HG03565 (cell line): ENCODE data around the gene CCDC148.

ENCODE experiments used
- ATAC-seq: cut with Tn5 transposase; IDR thresholded peaks from one replicate; pipeline ENCODE4 v1.9.1; 2021; ENCODE audit warnings: mild to moderate bottlenecking, moderate library complexity; ENCODE audit not compliant: unreplicated experiment

Gene CCDC148

GRCh38 chr2:158130832-158131473 is 325.6 kb downstream of the CCDC148 start:
- ATAC-seq, result no peak

- ATAC-seq, result no peak
These were observed 327.5 kb downstream of the CCDC148 start for GRCh38 chr2:158129037-158129436.

- no peak for ATAC-seq
These were observed 328.2 kb downstream of the CCDC148 start for GRCh38 chr2:158128168-158128973.

- ATAC-seq, result no peak
These were observed 329.2 kb downstream of the CCDC148 start for GRCh38 chr2:158127380-158127804.

- ATAC-seq, result no peak
These were observed 330.6 kb downstream of the CCDC148 start for GRCh38 chr2:158125756-158126498.

GRCh38 chr2:158124896-158125295 is 331.7 kb downstream of the CCDC148 start:
- ATAC-seq, result no peak
